Esophagus squamous epithelium (tissue), 5 donors: ENCODE measurements around the gene KCNMA1. TPM values are rescaled to one million over a fixed set of nuclear protein-coding genes. Genes with fewer than 3 reads are reported as not detected.

Experiments
- DNase-seq: peaks from one replicate; lab custom pipeline; 2025; lab: John Stamatoyannopoulos, UW
- H3K27ac ChIP-seq, 4 donors: fragments of 200-600 bp; sonication (generic); one replicate each; pipeline ENCODE4 v1.5.1; 2016 to 2019; ENCODE audit warnings: mild to moderate bottlenecking in 1 of 4
- H3K27me3 ChIP-seq, 4 donors: fragments of 200-600 bp; sonication (generic); 1 replicate in 3 of 4; 2 replicates in 1 of 4; pipeline versions ENCODE4 v1.5.1 to v1.6.0; 2017 to 2021; ENCODE audit warnings: antibody characterized with exemption in 1 of 4
- H3K36me3 ChIP-seq, 3 donors: fragments of 200-600 bp; sonication (generic); one replicate each; pipeline ENCODE4 v1.5.1; 2016 to 2019
- H3K4me1 ChIP-seq, 3 donors: fragments of 200-600 bp; sonication (generic); one replicate each; pipeline ENCODE4 v1.5.1; 2017 to 2019
- H3K4me3 ChIP-seq, 4 donors: fragments of 200-600 bp; sonication (generic); 1 replicate in 3 of 4; 2 replicates in 1 of 4; pipeline ENCODE4 v1.5.1; 2016 to 2019; ENCODE audit warnings: mild to moderate bottlenecking in 2 of 4, moderate library complexity in 1 of 4
- H3K9me3 ChIP-seq, 3 donors: fragments of 200-600 bp; sonication (generic); one replicate each; pipeline ENCODE4 v1.5.1; 2016 to 2019
- CTCF ChIP-seq, 6 experiments: fragments of 450-650 bp in 4 of 6; fragments of 200-600 bp in 2 of 6; sonication (generic) in 2 of 6; IDR thresholded peaks; one replicate each; pipeline ENCODE4 v1.5.1; 2016 to 2019; ENCODE audit warnings: antibody characterized with exemption in 6 of 6, mild to moderate bottlenecking in 4 of 6, moderate library complexity in 4 of 6
- POLR2A ChIP-seq, 4 donors: fragments of 450-650 bp; IDR thresholded peaks; one replicate each; pipeline ENCODE4 v1.6.1; 2017; ENCODE audit warnings: antibody characterized with exemption in 4 of 4, mild to moderate bottlenecking in 4 of 4, moderate library complexity in 3 of 4
- WGBS, 2 donors: methylation state at CpG; one replicate each; pipeline ENCODE4 v1.1.5; 2018; 5-methylcytosine and 5-hydroxymethylcytosine counted together
- intact Hi-C: fragments of 100-400 bp; cut with DNase I; formaldehyde crosslinking; loops from one replicate; pipeline ENCODE4 v1.15.0; 2022
- total RNA-seq, 4 donors: library from RNA; depleted of rRNA; stranded (reverse); fragments of >200 nt; gene quantifications; one replicate each; pipeline ENCODE4 v1.1.0, GENCODE V29; 2016
- donor health status: DM: yes; HTN: yes; CAD: no.

KCNMA1 gene
- total RNA-seq, 4 donors from 2014 or later, result 7.5 to 74.2 (median 18.0) TPM

- TF ChIP-seq CTCF (IDR thresholded peaks at IDR 0.05) (no peak), POLR2A (IDR thresholded peaks at IDR 0.05) (no peak)
- H3K9me3 ChIP-seq, result no peaks in the 10 kb centered on the region
- H3K4me1 ChIP-seq, result peaks cover 0 to 6% (median 0%) of the 10 kb centered on the region in 3 donors
- H3K27ac ChIP-seq, result no peak overlapping the region
- WGBS, 2 donors, result 80 to 100% methylated on average over 1 of the region's 1 CpG
- peaks cover 0 to 6% (median 0%) of the 10 kb centered on the region in 4 donors for H3K27me3 ChIP-seq
- H3K4me3 ChIP-seq, result no peak overlapping the region
- intact Hi-C loops, result no loop called here
- no peaks in the 10 kb centered on the region for H3K36me3 ChIP-seq
- DNase-seq, result no peak
Observed at GRCh38 chr10:77475522-77475921, 162.1 kb downstream of the KCNMA1 start.

- Histone ChIP-seq H3K27ac (no peak overlapping the region), H3K4me1 (peaks cover 0 to 6% (median 0%) of the 10 kb centered on the region in 3 donors), H3K27me3 (peaks cover 0 to 6% (median 0%) of the 10 kb centered on the region in 4 donors), H3K4me3 (no peak overlapping the region), H3K9me3 (no peaks in the 10 kb centered on the region), H3K36me3 (no peaks in the 10 kb centered on the region)
- TF ChIP-seq POLR2A (IDR thresholded peaks at IDR 0.05), result no peak
- no peak for TF ChIP-seq CTCF (IDR thresholded peaks at IDR 0.05)
- intact Hi-C loops, result no loop called here
- 75 to 85% methylated on average over 2 to 4 of the region's 5 CpGs for WGBS, 2 donors
- DNase-seq, result no peak
Observed at GRCh38 chr10:77474939-77475338, 162.7 kb downstream of the KCNMA1 start.

GRCh38 chr10:77474386-77474785 lies 163.2 kb downstream of the KCNMA1 start:
- 79 to 84% methylated on average over 5 to 7 of the region's 7 CpGs for WGBS, 2 donors
- intact Hi-C loops, result no loop called here
- Histone ChIP-seq H3K36me3 (no peaks in the 10 kb centered on the region), H3K27me3 (peaks cover 0 to 6% (median 0%) of the 10 kb centered on the region in 4 donors), H3K27ac (no peak overlapping the region), H3K4me1 (peaks cover 0 to 6% (median 0%) of the 10 kb centered on the region in 3 donors), H3K4me3 (no peak overlapping the region), H3K9me3 (no peaks in the 10 kb centered on the region)
- no peak for DNase-seq
- TF ChIP-seq CTCF (IDR thresholded peaks at IDR 0.05), result no peak
- TF ChIP-seq POLR2A (IDR thresholded peaks at IDR 0.05), result no peak

- Histone ChIP-seq H3K27me3 (peaks cover 0 to 6% (median 0%) of the 10 kb centered on the region in 4 donors), H3K4me1 (peaks cover 0 to 6% (median 0%) of the 10 kb centered on the region in 3 donors), H3K9me3 (no peaks in the 10 kb centered on the region), H3K27ac (no peak overlapping the region), H3K4me3 (no peak overlapping the region), H3K36me3 (no peaks in the 10 kb centered on the region)
- no peak for TF ChIP-seq POLR2A (IDR thresholded peaks at IDR 0.05)
- TF ChIP-seq CTCF (IDR thresholded peaks at IDR 0.05), result no peak
- intact Hi-C loops, result no loop called here
- DNase-seq, result no peak
- 89 to 93% methylated on average over 2 of the region's 2 CpGs for WGBS, 2 donors
Observed at GRCh38 chr10:77472146-77472545, 165.5 kb downstream of the KCNMA1 start.

GRCh38 chr10:77471069-77471536 lies 166.5 kb downstream of the KCNMA1 start:
- Histone ChIP-seq H3K27me3 (peaks cover 0 to 1% (median 0%) of the 10 kb centered on the region in 4 donors), H3K9me3 (no peaks in the 10 kb centered on the region), H3K27ac (no peak overlapping the region), H3K36me3 (no peaks in the 10 kb centered on the region), H3K4me1 (peaks cover 0 to 6% (median 0%) of the 10 kb centered on the region in 3 donors), H3K4me3 (no peak overlapping the region)
- no peak for DNase-seq
- intact Hi-C loops, result no loop called here
- TF ChIP-seq CTCF (IDR thresholded peaks at IDR 0.05) (no peak), POLR2A (IDR thresholded peaks at IDR 0.05) (no peak)
- 90 to 92% methylated on average over 2 of the region's 2 CpGs for WGBS, 2 donors
